NK-92 treated with Interleukin-12 subunit alpha and Interleukin-12 subunit beta, amount 100 ng/mL, for 24 hours (cell line): Measurements from ENCODE around the gene KCNQ5.

ENCODE experiments used
- DNase-seq: peaks from one replicate; lab custom pipeline; 2025; lab: John Stamatoyannopoulos, UW

The KCNQ5 gene

GRCh38 chr6:73002588-73002987, 380.7 kb downstream of the KCNQ5 start:
- DNase-seq, result no peak

GRCh38 chr6:73003302-73003701, 381.4 kb downstream of the KCNQ5 start:
- no peak for DNase-seq

- DNase-seq, result no peak
These were observed 382.4 kb downstream of the KCNQ5 start for GRCh38 chr6:73004231-73004630.

GRCh38 chr6:73004861-73005260, 383.0 kb downstream of the KCNQ5 start:
- no peak for DNase-seq

GRCh38 chr6:73006146-73006545, 384.3 kb downstream of the KCNQ5 start:
- DNase-seq, result no peak

- no peak for DNase-seq
These were observed 390.1 kb downstream of the KCNQ5 start for GRCh38 chr6:73011945-73012344.

GRCh38 chr6:73017476-73017875, 395.6 kb downstream of the KCNQ5 start:
- no peak for DNase-seq

GRCh38 chr6:73024598-73024997, 402.7 kb downstream of the KCNQ5 start:
- DNase-seq, result no peak

GRCh38 chr6:73027691-73028090, 405.8 kb downstream of the KCNQ5 start:
- DNase-seq, result no peak

- no peak for DNase-seq
These were observed 406.4 kb downstream of the KCNQ5 start for GRCh38 chr6:73028124-73028766.

- no peak for DNase-seq
These were observed 407.1 kb downstream of the KCNQ5 start for GRCh38 chr6:73028893-73029450.

- DNase-seq, result no peak
These were observed 408.4 kb downstream of the KCNQ5 start for GRCh38 chr6:73030257-73030656.

GRCh38 chr6:73030791-73031782, 409.2 kb downstream of the KCNQ5 start:
- no peak for DNase-seq

GRCh38 chr6:73032586-73032985, 410.7 kb downstream of the KCNQ5 start:
- no peak for DNase-seq

GRCh38 chr6:73036689-73037088, 414.8 kb downstream of the KCNQ5 start:
- no peak for DNase-seq

GRCh38 chr6:73041051-73041450, 419.2 kb downstream of the KCNQ5 start:
- DNase-seq, result no peak

- DNase-seq, result no peak
These were observed 421.0 kb downstream of the KCNQ5 start for GRCh38 chr6:73042892-73043291.

GRCh38 chr6:73043446-73043845, 421.6 kb downstream of the KCNQ5 start:
- no peak for DNase-seq

GRCh38 chr6:73045609-73046008, 423.7 kb downstream of the KCNQ5 start:
- no peak for DNase-seq

- no peak for DNase-seq
These were observed 425.9 kb downstream of the KCNQ5 start for GRCh38 chr6:73047801-73048200.

- no peak for DNase-seq
These were observed 428.2 kb downstream of the KCNQ5 start for GRCh38 chr6:73049971-73050594.

GRCh38 chr6:73050706-73051105, 428.8 kb downstream of the KCNQ5 start:
- DNase-seq, result no peak
